HG03565 (cell line): Measurements from ENCODE around the gene ERGIC3.

Source experiments
- ATAC-seq: cut with Tn5 transposase; IDR thresholded peaks from one replicate; pipeline ENCODE4 v1.9.1; 2021; ENCODE audit warnings: mild to moderate bottlenecking, moderate library complexity; ENCODE audit not compliant: unreplicated experiment

The ERGIC3 gene

GRCh38 chr20:35595456-35595855 lies 53.6 kb downstream of the ERGIC3 start:
- no peak for ATAC-seq

GRCh38 chr20:35595901-35596300 lies 54.0 kb downstream of the ERGIC3 start:
- no peak for ATAC-seq

GRCh38 chr20:35597186-35597585 lies 55.3 kb downstream of the ERGIC3 start:
- ATAC-seq = no peak

GRCh38 chr20:35598476-35598875 lies 56.6 kb downstream of the ERGIC3 start:
- ATAC-seq = no peak

- no peak for ATAC-seq
These were observed 57.3 kb downstream of the ERGIC3 start for GRCh38 chr20:35598899-35599775.

- ATAC-seq = no peak
These were observed 57.9 kb downstream of the ERGIC3 start for GRCh38 chr20:35599776-35600120.

- no peak for ATAC-seq
These were observed 58.5 kb downstream of the ERGIC3 start for GRCh38 chr20:35600176-35600992.

GRCh38 chr20:35600993-35601973 lies 59.4 kb downstream of the ERGIC3 start:
- ATAC-seq = no peak

GRCh38 chr20:35601990-35602389 lies 60.1 kb downstream of the ERGIC3 start:
- no peak for ATAC-seq

- no peak for ATAC-seq
These were observed 61.1 kb downstream of the ERGIC3 start for GRCh38 chr20:35602851-35603495.

GRCh38 chr20:35603695-35604448 lies 62.0 kb downstream of the ERGIC3 start:
- ATAC-seq = no peak

- no peak for ATAC-seq
These were observed 62.5 kb downstream of the ERGIC3 start for GRCh38 chr20:35604449-35604747.

- ATAC-seq = no peak
These were observed 64.2 kb downstream of the ERGIC3 start for GRCh38 chr20:35606127-35606526.
